H1 (cell line): ENCODE data around the gene TRAPPC12. TPM values are rescaled to one million over a fixed set of nuclear protein-coding genes. Genes with fewer than 3 reads are reported as not detected.

Source experiments
- CTCF ChIA-PET: fragments of 300-600 bp; sonication (Branson Sonifier 250); formaldehyde crosslinking; loops from one replicate; lab custom pipeline; 2021; ENCODE audit not compliant: partially characterized antibody; lab: Charles Lee
- POLR2A ChIA-PET: fragments of 300-600 bp; sonication (Branson Sonifier 250); formaldehyde crosslinking; loops from one replicate; lab custom pipeline; 2021; ENCODE audit warnings: inconsistent platforms; ENCODE audit not compliant: partially characterized antibody; lab: Charles Lee
- DNase-seq, 2 experiments: peaks; one replicate each; pipeline versions ENCODE4 v3.0.0 to v3.0.0-alpha.2; 2010 to 2022; ENCODE audit warnings: low spot score in 2 of 2, low read depth in 1 of 2, mixed read lengths in 1 of 2
- FAIRE-seq: peaks from 2 replicates; lab custom pipeline; 2011; peaks lifted over from hg19 to GRCh38; lab: Jason Lieb, UNC
- H2AFZ ChIP-seq: 2 replicates; pipeline ENCODE4 v1.8.1; 2012; ENCODE audit warnings: low read length, inconsistent platforms
- H2AK5ac ChIP-seq: 2 replicates; pipeline ENCODE4 v1.6.1; 2013; ENCODE audit warnings: low read depth, low read length
- H2BK120ac ChIP-seq: replicated peaks from 2 replicates; pipeline ENCODE3; 2013; ENCODE audit warnings: low read depth, low read length, inconsistent platforms
- H2BK12ac ChIP-seq: 2 replicates; pipeline ENCODE4 v1.6.1; 2013; ENCODE audit warnings: low read depth, low read length
- H2BK15ac ChIP-seq: 2 replicates; pipeline ENCODE4 v1.6.1; 2013; ENCODE audit warnings: low read length
- H2BK20ac ChIP-seq: 2 replicates; pipeline ENCODE4 v1.6.1; 2013; ENCODE audit warnings: low read length
- H2BK5ac ChIP-seq: 2 replicates; pipeline ENCODE4 v1.6.1; 2013; ENCODE audit warnings: low read depth, low read length
- H3K14ac ChIP-seq: 2 replicates; pipeline ENCODE4 v1.6.1; 2013; ENCODE audit warnings: inconsistent platforms; ENCODE audit not compliant: insufficient read length
- H3K18ac ChIP-seq: 2 replicates; pipeline ENCODE4 v1.6.1; 2013; ENCODE audit warnings: low read length; ENCODE audit errors: extremely low read depth
- H3K23ac ChIP-seq: 2 replicates; pipeline ENCODE4 v1.6.1; 2013; ENCODE audit warnings: inconsistent platforms; ENCODE audit not compliant: insufficient read length
- H3K23me2 ChIP-seq: 2 replicates; pipeline ENCODE4 v1.6.1; 2013; ENCODE audit warnings: low read depth, low read length
- H3K27ac ChIP-seq: 2 replicates; pipeline ENCODE4 v1.6.1; 2011; ENCODE audit warnings: low read depth, low read length, inconsistent platforms
- H3K27me3 ChIP-seq, 4 experiments: replicated peaks in 1 of 4; 1 replicate in 1 of 4; 2 replicates in 3 of 4; pipeline versions ENCODE4 v1.6.1 to v1.8.1; 2011 to 2013; ENCODE audit warnings: low read length in 3 of 4, mild to moderate bottlenecking in 3 of 4, inconsistent platforms in 2 of 4, mixed read lengths in 2 of 4, moderate library complexity in 1 of 4; ENCODE audit not compliant: control insufficient read depth in 3 of 4, insufficient read depth in 3 of 4; ENCODE audit errors: extremely low read depth in 1 of 4
- H3K36me3 ChIP-seq, 4 experiments: 2 replicates each; pipeline versions ENCODE4 v1.6.1 to v1.8.1; 2011 to 2013; ENCODE audit warnings: mild to moderate bottlenecking in 4 of 4, low read length in 3 of 4, moderate library complexity in 2 of 4, control low read depth in 1 of 4, inconsistent platforms in 1 of 4; ENCODE audit not compliant: insufficient read depth in 4 of 4, control insufficient read depth in 2 of 4
- H3K4ac ChIP-seq: replicated peaks from 2 replicates; pipeline ENCODE3; 2013; ENCODE audit warnings: low read length, low read depth, mixed read lengths, inconsistent platforms; ENCODE audit not compliant: insufficient read length
- H3K4me1 ChIP-seq, 4 experiments: replicated peaks in 1 of 4; 1 replicate in 1 of 4; 2 replicates in 3 of 4; pipeline versions ENCODE4 v1.6.1 to v1.8.1; 2011 to 2013; ENCODE audit warnings: low read length in 3 of 4, inconsistent platforms in 2 of 4, mixed read lengths in 1 of 4; ENCODE audit not compliant: insufficient read depth in 4 of 4, control insufficient read depth in 3 of 4
- H3K4me2 ChIP-seq, 2 experiments: 2 replicates each; pipeline versions ENCODE4 v1.6.1 to v1.8.1; 2011 to 2013; ENCODE audit warnings: low read depth in 2 of 2, low read length in 2 of 2, control low read depth in 1 of 2, inconsistent platforms in 1 of 2, mild to moderate bottlenecking in 1 of 2; ENCODE audit not compliant: insufficient read depth in 1 of 2
- H3K4me3 ChIP-seq, 4 experiments: fragments of 200-600, 300-600 bp in 1 of 4; sonication (generic), shearing (Covaris generic), sonication (Bioruptor Twin) in 1 of 4; 2 replicates each; pipeline versions ENCODE4 v1.5.1 to v1.8.1; 2011 to 2016; ENCODE audit warnings: low read length in 4 of 4, low read depth in 3 of 4, control low read depth in 2 of 4, inconsistent platforms in 2 of 4, mild to moderate bottlenecking in 2 of 4, mixed read lengths in 1 of 4, moderate library complexity in 1 of 4; ENCODE audit not compliant: insufficient read depth in 2 of 4; ENCODE audit errors: extremely low read depth in 1 of 4
- H3K56ac ChIP-seq: replicated peaks from 2 replicates; pipeline ENCODE3; 2013; ENCODE audit warnings: low read depth, mild to moderate bottlenecking, mixed read lengths, low read length, inconsistent platforms; ENCODE audit not compliant: insufficient read length
- H3K79me1 ChIP-seq: 2 replicates; pipeline ENCODE4 v1.6.1; 2013; ENCODE audit warnings: low read depth, low read length, control low read depth
- H3K79me2 ChIP-seq, 2 experiments: 2 replicates each; pipeline versions ENCODE4 v1.6.1 to v1.8.1; 2012 to 2013; ENCODE audit warnings: low read length in 2 of 2, mild to moderate bottlenecking in 2 of 2, inconsistent platforms in 1 of 2; ENCODE audit not compliant: insufficient read depth in 2 of 2, control insufficient read depth in 1 of 2
- H3K9ac ChIP-seq, 4 experiments: replicated peaks in 1 of 4; 1 replicate in 1 of 4; 2 replicates in 3 of 4; pipeline versions ENCODE4 v1.6.1 to v1.8.1; 2011 to 2013; ENCODE audit warnings: low read depth in 3 of 4, low read length in 3 of 4, control low read depth in 2 of 4, mild to moderate bottlenecking in 2 of 4, moderate library complexity in 2 of 4, inconsistent platforms in 1 of 4; ENCODE audit errors: extremely low read depth in 1 of 4
- H3K9me3 ChIP-seq, 2 experiments: 2 replicates each; pipeline versions ENCODE4 v1.6.1 to v1.8.1; 2012 to 2013; ENCODE audit warnings: mild to moderate bottlenecking in 2 of 2, moderate library complexity in 2 of 2, control low read depth in 1 of 2, inconsistent platforms in 1 of 2, low read depth in 1 of 2, low read length in 1 of 2, mixed read lengths in 1 of 2; ENCODE audit not compliant: insufficient read depth in 2 of 2
- H4K20me1 ChIP-seq, 2 experiments: replicated peaks in 1 of 2; 2 replicates each; pipeline versions ENCODE3 to v1.8.1; 2011 to 2013; ENCODE audit warnings: inconsistent platforms in 2 of 2, low read length in 2 of 2, mild to moderate bottlenecking in 1 of 2; ENCODE audit not compliant: insufficient read depth in 2 of 2, control insufficient read depth in 1 of 2
- H4K5ac ChIP-seq: 2 replicates; pipeline ENCODE4 v1.6.1; 2013; ENCODE audit warnings: low read length, low read depth, mixed read lengths, inconsistent platforms; ENCODE audit not compliant: insufficient read length
- H4K8ac ChIP-seq: 2 replicates; pipeline ENCODE4 v1.8.0; 2013; ENCODE audit warnings: mild to moderate bottlenecking, moderate library complexity, low read length, inconsistent platforms; ENCODE audit not compliant: insufficient read depth; ENCODE audit errors: extremely low read depth
- H4K91ac ChIP-seq: replicated peaks from 2 replicates; pipeline ENCODE3; 2013; ENCODE audit warnings: low read length, mixed read lengths, inconsistent platforms; ENCODE audit not compliant: insufficient read length
- ASH2L ChIP-seq: fragments of 200-600, 300-600 bp; sonication (generic); IDR thresholded peaks from one replicate; pipeline ENCODE4 v1.7.1; 2017; ENCODE audit warnings: low read length
- BACH1 ChIP-seq: IDR thresholded peaks from 2 replicates; pipeline ENCODE4 v1.6.1; 2012; ENCODE audit warnings: low read length, improper control_type of control experiment
- CTBP2 ChIP-seq: IDR thresholded peaks from 2 replicates; pipeline ENCODE4 v1.7.0; 2011; ENCODE audit warnings: borderline replicate concordance, mild to moderate bottlenecking, moderate library complexity, mixed read lengths, low read length; ENCODE audit not compliant: insufficient read depth, insufficient read length
- RXRA ChIP-seq: IDR thresholded peaks from 2 replicates; pipeline ENCODE4 v1.6.1; 2011; ENCODE audit warnings: low read depth, mild to moderate bottlenecking, low read length, moderate library complexity; ENCODE audit not compliant: insufficient read depth
- TCF12 ChIP-seq: IDR thresholded peaks from 2 replicates; pipeline ENCODE4 v1.6.1; 2011; ENCODE audit warnings: low read depth, mild to moderate bottlenecking, low read length
- YY1 ChIP-seq: IDR thresholded peaks from 2 replicates; pipeline ENCODE4 v1.6.1; 2011; ENCODE audit warnings: low read depth, mild to moderate bottlenecking, low read length
- WGBS, 2 experiments: shearing (Covaris generic) in 1 of 2; methylation state at CpG; one replicate each; pipeline versions ENCODE4 v1.1.6 to v1.1.7; 2013 to 2015; ENCODE audit warnings: low lambda C conversion rate in 2 of 2, mixed read lengths in 2 of 2, inconsistent platforms in 1 of 2, low coverage in 1 of 2, missing lambda C conversion rate in 1 of 2; ENCODE audit not compliant: insufficient replicate concordance in 2 of 2, insufficient coverage in 1 of 2, insufficient read length in 1 of 2; ENCODE audit errors: extremely low coverage in 1 of 2, missing lambda C conversion rate in 1 of 2; 5-methylcytosine and 5-hydroxymethylcytosine counted together
- polyA plus RNA-seq, 7 experiments: library from polyadenylated mRNA; depleted of rRNA in 3 of 7; stranded (reverse) in 5 of 7; unstranded in 2 of 7; fragments of >200 nt in 5 of 7; fragments of 200-250 nt in 2 of 7; gene quantifications; 1 replicate in 5 of 7; 2 replicates in 1 of 7; 4 replicates in 1 of 7; pipeline versions ENCODE4 v1.2.1 to v1.2.3, GENCODE V29; 2011 to 2013; ENCODE audit warnings: missing spikeins in 2 of 7, mixed read lengths in 2 of 7
- total RNA-seq: library from RNA; stranded (reverse); fragmentation: NEBNext Ultra II Directional; extraction: Animal tissue kit (Norgen Biotek cat#: 25700); gene quantifications from 2 replicates; pipeline ENCODE4 v1.2.1, GENCODE V29; 2021

TRAPPC12 gene
- total and polyA plus RNA-seq, 2 of the 8 experiments (the other 6 are each of a cell fraction or from before 2014, with no cell fraction given) = 35.0 to 67.3 TPM

DNA sequence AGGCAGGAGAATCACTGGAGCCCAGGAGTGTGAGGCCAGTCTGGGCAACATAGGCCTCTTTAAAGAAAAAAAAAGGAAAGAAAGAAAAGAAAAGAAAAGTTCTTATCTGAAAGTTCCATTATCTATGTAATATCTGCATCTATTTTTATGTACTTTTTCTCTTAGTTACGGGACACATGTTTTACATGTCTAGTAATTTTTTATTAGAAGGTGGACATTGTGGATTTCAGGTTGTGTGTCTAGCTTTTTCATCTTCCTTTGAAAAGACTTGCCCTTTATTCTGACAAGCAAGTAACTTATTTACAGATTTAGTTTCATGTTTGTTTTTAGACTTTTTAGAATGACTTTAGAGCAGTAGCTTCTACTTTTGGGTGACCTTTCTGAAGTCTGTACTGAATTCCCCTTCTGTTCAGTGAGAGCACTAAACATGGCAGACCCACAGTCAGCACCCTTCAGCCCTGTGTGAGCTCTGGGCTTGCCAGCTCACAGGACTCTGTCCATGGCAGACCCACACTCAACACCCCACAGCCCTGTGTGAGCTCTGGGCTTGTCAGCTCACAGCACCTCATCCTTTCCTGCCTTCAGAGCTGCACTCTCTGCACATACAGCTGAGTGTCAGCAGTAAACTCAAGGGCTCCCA, 17.5 kb downstream of the TRAPPC12 start:
- Histone ChIP-seq H2AK5ac (no peak overlapping the region), H2BK12ac (no peak overlapping the region), H2BK15ac (no peak overlapping the region), H4K8ac (0 out of 2 replicates have a peak overlapping the region, but pooled peaks have one; percentile 16), H4K20me1 (peaks cover 0 to 3% of the 10 kb centered on the region in 2 experiments), H2BK20ac (no peak overlapping the region), H3K79me2 (peaks cover 0 to 8% of the 10 kb centered on the region in 2 experiments; a peak in 1 of 4 replicates), H2AFZ (no peak overlapping the region), H3K27ac (no peak overlapping the region), H3K18ac (no peak overlapping the region), H3K79me1 (peaks cover 12% of the 10 kb centered on the region; the same call in 1 of the 2 replicates), H3K14ac (no peak overlapping the region), H3K23me2 (no peaks in the 10 kb centered on the region), H3K23ac (no peak overlapping the region), H4K91ac (no peak overlapping the region), H2BK5ac (no peak overlapping the region), H3K56ac (no peak overlapping the region), H2BK120ac (no peak overlapping the region), H3K4me3 (no peak overlapping the region), H4K5ac (no peak overlapping the region), H3K9me3 (peaks cover 2 to 9% of the 10 kb centered on the region in 2 experiments; a peak in 2 of 4 replicates), H3K4ac (no peak overlapping the region), H3K27me3 (no peaks in the 10 kb centered on the region), H3K9ac (no peak overlapping the region), H3K4me1 (peaks cover 0 to 12% (median 8%) of the 10 kb centered on the region in 4 experiments; a peak in 6 of 7 replicates), H3K36me3 (peaks cover 0 to 7% (median 0%) of the 10 kb centered on the region in 4 experiments; a peak in 5 of 8 replicates), H3K4me2 (no peak overlapping the region)
- 96% methylated on average over 1 of the region's 1 CpG; no CpG with 5 or more reads in 1 of the 2 experiments for WGBS, 2 experiments
- ChIA-PET POLR2A (no interaction called here), CTCF (interaction anchor here (1.2 to 3.2 kb wide), 3 partner anchors 8 to 26 kb away, joined by 3 to 13 read pairs (median 8); no protein-coding TSS in a partner anchor)
- no peak for FAIRE-seq
- DNase-seq = no peak
- TF ChIP-seq TCF12 (no peak), CTBP2 (no peak), BACH1 (no peak), ASH2L (no peak), YY1 (no peak), RXRA (no peak)
